PC-3 (cell line): ENCODE data around the gene ABCG4.

Source experiments
- CTCF ChIP-seq: fragments of 300-600 bp; sonication (generic); conservative IDR thresholded peaks from 2 replicates; pipeline ENCODE4 v1.5.1; 2017; ENCODE audit warnings: antibody characterized with exemption, low read depth, mild to moderate bottlenecking, low read length
- EZH2 ChIP-seq: fragments of 300-600 bp; sonication (generic); IDR thresholded peaks from one replicate; pipeline ENCODE4 v1.6.1; 2017; ENCODE audit warnings: antibody characterized with exemption, mild to moderate bottlenecking, low read length; ENCODE audit not compliant: unreplicated experiment
- EZH2phosphoT487 ChIP-seq: fragments of 300-600 bp; sonication (generic); IDR thresholded peaks from 2 replicates; pipeline ENCODE4 v1.6.1; 2018; ENCODE audit warnings: mild to moderate bottlenecking, antibody characterized with exemption, low read length, borderline replicate concordance

DNA sequence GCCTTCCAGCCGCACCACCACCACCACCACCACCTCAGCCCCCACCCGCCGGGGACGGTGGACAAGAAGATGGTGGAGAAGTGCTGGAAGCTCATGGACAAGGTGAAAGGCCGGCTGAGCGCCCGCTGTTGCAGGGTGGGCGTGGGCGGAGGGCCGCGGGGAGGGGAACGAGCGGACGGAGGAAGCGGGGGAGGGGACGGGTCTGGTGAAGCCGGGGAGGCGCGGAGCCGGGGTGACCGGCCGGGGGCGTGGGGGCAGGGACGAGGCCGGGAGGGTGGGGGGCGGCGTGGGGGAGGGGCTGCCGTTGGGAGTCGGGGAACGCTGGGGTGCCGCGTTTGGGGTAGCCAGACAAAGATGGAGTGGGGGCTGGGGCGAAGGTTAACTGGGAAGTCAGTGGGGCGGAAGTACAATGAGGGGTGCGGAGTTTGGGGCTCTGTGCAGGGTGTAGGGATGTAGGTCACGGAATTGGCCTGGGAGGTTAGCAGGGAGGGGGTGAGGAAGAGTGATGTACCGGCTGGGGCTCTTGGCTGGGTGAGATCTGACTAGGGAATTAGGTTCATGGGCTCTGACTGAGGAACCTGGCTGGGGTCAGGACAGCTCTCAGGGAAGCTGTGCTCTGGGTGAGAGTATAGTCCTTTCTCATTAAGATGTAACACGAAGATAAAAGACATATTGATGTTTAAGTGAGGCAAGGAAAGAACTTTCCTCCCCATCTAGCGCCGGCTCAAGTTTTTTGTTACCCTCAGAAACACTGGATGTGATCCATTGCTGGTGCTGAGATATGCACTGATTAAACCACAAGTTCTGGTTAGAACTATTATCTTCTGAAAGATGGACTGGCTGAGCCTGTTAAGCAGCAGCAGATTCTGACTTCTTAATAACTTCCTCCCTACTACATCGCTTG, 57.9 kb downstream of the ABCG4 start:
- TF ChIP-seq CTCF (no peak), EZH2 (no peak), EZH2phosphoT487 (no peak)
